ENCODE results near the gene PARD6G.

- TF ChIP-seq EZH2phosphoT487 (IDR thresholded peaks at IDR 0.05; ENCODE audit: insufficient read depth, low read depth) (no peak), EZH2 (IDR thresholded peaks at IDR 0.05; ENCODE audit: insufficient read depth, poor library complexity, severe bottlenecking) (no peak)
Observed at GRCh38 chr18:80119111-80119510, 128.2 kb downstream of the PARD6G start.

All from GM23248 (cell line).